ENCODE data around the gene ANKRD11.

Gene ANKRD11

GRCh38 chr16:89519881-89520280, 29.5 kb upstream of the ANKRD11 start:
- no peak for DNase-seq (ENCODE audit: low read depth)
- no peak for TF ChIP-seq CTCF (IDR thresholded peaks at IDR 0.05; ENCODE audit: control insufficient read depth, insufficient read depth, low read depth, low read length, missing control alignments)
- no peak overlapping the region for H3K4me3 ChIP-seq (ENCODE audit: control insufficient read depth, low read depth, low read length)

- no peak for DNase-seq (ENCODE audit: low read depth)
- no peak for TF ChIP-seq CTCF (IDR thresholded peaks at IDR 0.05; ENCODE audit: control insufficient read depth, insufficient read depth, low read depth, low read length, missing control alignments)
- H3K4me3 ChIP-seq (ENCODE audit: control insufficient read depth, low read depth, low read length), result no peak overlapping the region
Measured at GRCh38 chr16:89517128-89517527, 26.8 kb upstream of the ANKRD11 start.

- DNase-seq (ENCODE audit: low read depth), result no peak
- H3K4me3 ChIP-seq (ENCODE audit: control insufficient read depth, low read depth, low read length), result no peak overlapping the region
- TF ChIP-seq CTCF (IDR thresholded peaks at IDR 0.05; ENCODE audit: control insufficient read depth, insufficient read depth, low read depth, low read length, missing control alignments), result no peak
Measured at GRCh38 chr16:89512453-89512852, 22.1 kb upstream of the ANKRD11 start.

GRCh38 chr16:89511374-89511773, 21.0 kb upstream of the ANKRD11 start:
- no peak for DNase-seq (ENCODE audit: low read depth)
- no peak for TF ChIP-seq CTCF (IDR thresholded peaks at IDR 0.05; ENCODE audit: control insufficient read depth, insufficient read depth, low read depth, low read length, missing control alignments)
- no peak overlapping the region for H3K4me3 ChIP-seq (ENCODE audit: control insufficient read depth, low read depth, low read length)

GRCh38 chr16:89510526-89510925, 20.2 kb upstream of the ANKRD11 start:
- no peak overlapping the region for H3K4me3 ChIP-seq (ENCODE audit: control insufficient read depth, low read depth, low read length)
- DNase-seq (ENCODE audit: low read depth), result no peak
- TF ChIP-seq CTCF (IDR thresholded peaks at IDR 0.05; ENCODE audit: control insufficient read depth, insufficient read depth, low read depth, low read length, missing control alignments), result no peak

- peak within 1 kb of the TSS; percentile 77 for H3K4me3 ChIP-seq (ENCODE audit: control insufficient read depth, low read depth, low read length)
- no peak for TF ChIP-seq CTCF (IDR thresholded peaks at IDR 0.05; ENCODE audit: control insufficient read depth, insufficient read depth, low read depth, low read length, missing control alignments)
- no peak for DNase-seq (ENCODE audit: low read depth)
Measured at GRCh38 chr16:89507834-89508590, 17.7 kb upstream of the ANKRD11 start, which contains the start of gene SPG7. Gene SPG7 (plus strand): TSS chr16:89508403. CDS start chr16:89508418, 15 bp downstream.

All from AG09309 (cell line).